Gastroesophageal sphincter (tissue), 4 donors: ENCODE results near the gene GDF11. TPM values are rescaled to one million over a fixed set of nuclear protein-coding genes. Genes with fewer than 3 reads are reported as not detected.
A peak's percentile ranks its signal among the peaks of the same experiment; 100 is the strongest.

Experiments
- ATAC-seq: fragments of 150-250 bp; one replicate; pipeline ENCODE4 v1.9.1; 2016; ENCODE audit warnings: mild to moderate bottlenecking, moderate library complexity
- H3K27ac ChIP-seq, 4 donors: fragments of 200-600 bp; sonication (generic) in 3 of 4; 1 replicate in 3 of 4; 2 replicates in 1 of 4; pipeline ENCODE4 v1.5.1; 2016 to 2019
- H3K27me3 ChIP-seq: fragments of 200-600 bp; sonication (generic); one replicate; pipeline ENCODE4 v1.5.1; 2019
- H3K36me3 ChIP-seq, 2 donors: fragments of 200-600 bp; sonication (generic); one replicate each; pipeline ENCODE4 v1.5.1; 2019; ENCODE audit warnings: control low read depth in 1 of 2
- H3K4me1 ChIP-seq, 3 donors: fragments of 200-600 bp; sonication (generic); 1 replicate in 2 of 3; 2 replicates in 1 of 3; pipeline ENCODE4 v1.5.1; 2016 to 2019; ENCODE audit warnings: control low read depth in 2 of 3
- H3K4me3 ChIP-seq, 2 donors: fragments of 200-600 bp; sonication (generic); one replicate each; pipeline ENCODE4 v1.5.1; 2019; ENCODE audit warnings: mild to moderate bottlenecking in 1 of 2, moderate library complexity in 1 of 2
- H3K9me3 ChIP-seq, 3 donors: fragments of 200-600 bp; sonication (generic); one replicate each; pipeline ENCODE4 v1.5.1; 2017 to 2019; ENCODE audit warnings: control low read depth in 2 of 3
- CTCF ChIP-seq, 4 experiments: fragments of 200-600 bp in 2 of 4; fragments of 450-650 bp in 2 of 4; sonication (generic) in 1 of 4; IDR thresholded peaks; one replicate each; pipeline ENCODE4 v1.5.1; 2017 to 2019; ENCODE audit warnings: antibody characterized with exemption in 4 of 4, mild to moderate bottlenecking in 2 of 4, moderate library complexity in 2 of 4
- EP300 ChIP-seq: sonication (generic); formaldehyde crosslinking; IDR thresholded peaks from one replicate; pipeline ENCODE4 v1.6.1; 2017; ENCODE audit warnings: antibody characterized with exemption, mild to moderate bottlenecking
- POLR2A ChIP-seq, 2 donors: fragments of 450-650 bp; IDR thresholded peaks; one replicate each; pipeline ENCODE4 v1.6.1; 2017; ENCODE audit warnings: antibody characterized with exemption in 2 of 2, mild to moderate bottlenecking in 2 of 2, moderate library complexity in 1 of 2
- POLR2AphosphoS5 ChIP-seq: sonication (generic); formaldehyde crosslinking; IDR thresholded peaks from one replicate; pipeline ENCODE4 v1.6.1; 2017; ENCODE audit warnings: antibody characterized with exemption
- whole genome bisulfite sequencing, 2 donors: methylation state at CpG; one replicate each; pipeline ENCODE4 v1.1.5; 2018; ENCODE audit warnings: low coverage in 1 of 2; 5-methylcytosine and 5-hydroxymethylcytosine counted together
- total RNA-seq, 4 donors: library from RNA; depleted of rRNA; stranded (reverse); fragments of >200 nt; gene quantifications; one replicate each; pipeline ENCODE4 v1.1.0, GENCODE V29; 2016

Gene GDF11
- 1 to 10 TPM; 2.8 to 9.8 (median 3.6) TPM for total RNA-seq

GRCh38 chr12:55742719-55743405 is at the start of gene GDF11:
Gene GDF11 (plus strand): TSS chr12:55743122. CDS start chr12:55743317, 195 bp downstream.
- 2 to 4% methylated on average over 3 to 12 of the region's 53 CpGs for WGBS, 2 donors
- Histone ChIP-seq H3K27me3 (no peaks in the 10 kb centered on the region), H3K27ac (peak within 1 kb of the TSS in 3 of 4 donors; percentile 74 to 90 (median 83)), H3K9me3 (no peaks in the 10 kb centered on the region), H3K4me3 (peak within 1 kb of the TSS; percentile 46 to 64), H3K4me1 (peaks cover 0 to 62% (median 35%) of the 10 kb centered on the region in 3 donors), H3K36me3 (no peaks in the 10 kb centered on the region)
- no peak for TF ChIP-seq POLR2A (IDR thresholded peaks at IDR 0.05)
- TF ChIP-seq CTCF (IDR thresholded peaks at IDR 0.05), result peak in 1 of 4 experiments; percentile 4
- peak; percentile 40 for TF ChIP-seq POLR2AphosphoS5
- ATAC-seq, result peak; percentile 86

GRCh38 chr12:55693323-55694187 is 49.4 kb upstream of the GDF11 start:
- no peak overlapping the region for H3K4me3 ChIP-seq
- peak overlapping the region in 1 of 4 donors; percentile 2 for H3K27ac ChIP-seq
- peaks cover 0 to 84% of the 10 kb centered on the region in 2 donors for H3K36me3 ChIP-seq
- no peak for TF ChIP-seq POLR2AphosphoS5
- no peak for TF ChIP-seq POLR2A (IDR thresholded peaks at IDR 0.05)
- TF ChIP-seq CTCF (IDR thresholded peaks at IDR 0.05), result no peak
- TF ChIP-seq EP300, result no peak
- H3K4me1 ChIP-seq, result peaks cover 0 to 4% (median 0%) of the 10 kb centered on the region in 3 donors
- ATAC-seq, result no peak
- H3K27me3 ChIP-seq, result no peaks in the 10 kb centered on the region
- no peaks in the 10 kb centered on the region for H3K9me3 ChIP-seq
- WGBS, 2 donors, result no CpG with 5 or more reads among the region's 7 CpGs

GRCh38 chr12:55694188-55694515 is 48.8 kb upstream of the GDF11 start:
- 100% methylated on average over 1 of the region's 7 CpGs; no CpG with 5 or more reads in 1 of the 2 donors for WGBS, 2 donors
- TF ChIP-seq POLR2AphosphoS5 (no peak), CTCF (IDR thresholded peaks at IDR 0.05) (no peak), POLR2A (IDR thresholded peaks at IDR 0.05) (no peak), EP300 (no peak)
- Histone ChIP-seq H3K4me3 (no peak overlapping the region), H3K27ac (no peak overlapping the region), H3K4me1 (peaks cover 0 to 10% (median 0%) of the 10 kb centered on the region in 3 donors), H3K27me3 (no peaks in the 10 kb centered on the region), H3K9me3 (no peaks in the 10 kb centered on the region), H3K36me3 (peaks cover 0 to 84% of the 10 kb centered on the region in 2 donors)
- no peak for ATAC-seq

GRCh38 chr12:55694651-55695050 is 48.3 kb upstream of the GDF11 start:
- no peaks in the 10 kb centered on the region for H3K9me3 ChIP-seq
- H3K4me3 ChIP-seq, result no peak overlapping the region
- H3K27me3 ChIP-seq, result no peaks in the 10 kb centered on the region
- peaks cover 0 to 15% (median 0%) of the 10 kb centered on the region in 3 donors for H3K4me1 ChIP-seq
- H3K27ac ChIP-seq, result peak overlapping the region in 1 of 4 donors; percentile 9
- TF ChIP-seq POLR2A (IDR thresholded peaks at IDR 0.05), result no peak
- no peak for TF ChIP-seq POLR2AphosphoS5
- no peak for TF ChIP-seq EP300
- TF ChIP-seq CTCF (IDR thresholded peaks at IDR 0.05), result no peak
- no CpG with 5 or more reads among the region's 4 CpGs for WGBS, 2 donors
- peaks cover 0 to 86% of the 10 kb centered on the region in 2 donors for H3K36me3 ChIP-seq
- no peak for ATAC-seq
